Measurements from ENCODE around the gene SPTBN1.
"Not testable (repeated sequence)": the region's sequence is repeated elsewhere in the genome, so short reads cannot be mapped to it uniquely, and the experiment has no call there.

The SPTBN1 gene

GRCh38 chr2:54697934-54698333 lies 241.8 kb downstream of the SPTBN1 start:
- Histone ChIP-seq H3K27me3 (ENCODE audit: control insufficient read depth in 1 of 2, insufficient read depth in 2 of 2, low read length in 2 of 2) (no peaks in the 10 kb centered on the region), H3K27ac (ENCODE audit: low read depth, low read length) (no peak overlapping the region), H3K4me1 (ENCODE audit: insufficient read depth, low read length) (no peaks in the 10 kb centered on the region), H3K36me3 (ENCODE audit: insufficient read depth, low read length) (no peaks in the 10 kb centered on the region), H3K9me3 (ENCODE audit: low read length) (no peaks in the 10 kb centered on the region), H3K9ac (ENCODE audit: low read length) (no peak overlapping the region), H3K4me3 (ENCODE audit: low read depth in 1 of 2, low read length in 2 of 2) (no peak overlapping the region)

- not testable (repeated sequence) for H3K36me3 ChIP-seq (ENCODE audit: insufficient read depth, low read length)
Measured at GRCh38 chr2:54698926-54699325, 242.8 kb downstream of the SPTBN1 start.

GRCh38 chr2:54699665-54700064 lies 243.5 kb downstream of the SPTBN1 start:
- no peaks in the 10 kb centered on the region for H3K27me3 ChIP-seq (ENCODE audit: control insufficient read depth in 1 of 2, insufficient read depth in 2 of 2, low read length in 2 of 2)
- H3K27ac ChIP-seq (ENCODE audit: low read depth, low read length): no peak overlapping the region
- H3K4me3 ChIP-seq (ENCODE audit: low read depth in 1 of 2, low read length in 2 of 2): no peak overlapping the region
- H3K9ac ChIP-seq (ENCODE audit: low read length): no peak overlapping the region
- no peaks in the 10 kb centered on the region for H3K36me3 ChIP-seq (ENCODE audit: insufficient read depth, low read length)
- H3K4me1 ChIP-seq (ENCODE audit: insufficient read depth, low read length): no peaks in the 10 kb centered on the region
- H3K9me3 ChIP-seq (ENCODE audit: low read length): no peaks in the 10 kb centered on the region

More at GRCh38 chr2:54698926-54699325, 242.8 kb downstream of the SPTBN1 start:
- not testable (repeated sequence) for H3K4me1 ChIP-seq (ENCODE audit: insufficient read depth, low read length); H3K9me3 ChIP-seq (ENCODE audit: low read length); H3K27me3 ChIP-seq (ENCODE audit: control insufficient read depth in 1 of 2, insufficient read depth in 2 of 2, low read length in 2 of 2); H3K9ac ChIP-seq (ENCODE audit: low read length); H3K27ac ChIP-seq (ENCODE audit: low read depth, low read length); H3K4me3 ChIP-seq (ENCODE audit: low read depth in 1 of 2, low read length in 2 of 2)

DNA sequence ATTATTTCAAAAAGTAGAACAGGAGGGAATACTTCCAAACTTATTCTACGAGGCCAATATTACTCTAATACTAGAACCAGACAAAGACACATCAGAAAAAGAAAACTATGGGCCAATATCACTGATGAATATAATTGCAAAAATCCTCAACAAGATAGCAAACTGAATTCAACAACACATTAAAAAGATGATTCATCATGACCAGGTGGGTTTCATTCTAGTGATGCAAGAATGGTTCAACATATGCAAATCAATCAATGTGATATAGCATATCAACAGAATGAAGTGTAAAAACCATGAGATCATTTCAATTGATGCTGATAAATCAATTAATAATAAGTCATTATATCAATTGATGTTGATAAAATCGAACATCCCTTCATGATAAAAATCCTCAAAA lies 244.9 kb downstream of the SPTBN1 start:
- Histone ChIP-seq H3K36me3 (ENCODE audit: insufficient read depth, low read length) (no peaks in the 10 kb centered on the region), H3K9ac (ENCODE audit: low read length) (no peak overlapping the region), H3K9me3 (ENCODE audit: low read length) (no peaks in the 10 kb centered on the region), H3K4me1 (ENCODE audit: insufficient read depth, low read length) (no peaks in the 10 kb centered on the region), H3K27ac (ENCODE audit: low read depth, low read length) (no peak overlapping the region), H3K4me3 (ENCODE audit: low read depth in 1 of 2, low read length in 2 of 2) (no peak overlapping the region), H3K27me3 (ENCODE audit: control insufficient read depth in 1 of 2, insufficient read depth in 2 of 2, low read length in 2 of 2) (no peaks in the 10 kb centered on the region)

- Histone ChIP-seq H3K9me3 (ENCODE audit: low read length) (no peaks in the 10 kb centered on the region), H3K9ac (ENCODE audit: low read length) (no peak overlapping the region), H3K27ac (ENCODE audit: low read depth, low read length) (no peak overlapping the region), H3K4me3 (ENCODE audit: low read depth in 1 of 2, low read length in 2 of 2) (no peak overlapping the region), H3K36me3 (ENCODE audit: insufficient read depth, low read length) (no peaks in the 10 kb centered on the region), H3K4me1 (ENCODE audit: insufficient read depth, low read length) (no peaks in the 10 kb centered on the region), H3K27me3 (ENCODE audit: control insufficient read depth in 1 of 2, insufficient read depth in 2 of 2, low read length in 2 of 2) (peaks cover 0 to 6% of the 10 kb centered on the region in 2 donors)
Measured at GRCh38 chr2:54704238-54704637, 248.1 kb downstream of the SPTBN1 start.

DNA sequence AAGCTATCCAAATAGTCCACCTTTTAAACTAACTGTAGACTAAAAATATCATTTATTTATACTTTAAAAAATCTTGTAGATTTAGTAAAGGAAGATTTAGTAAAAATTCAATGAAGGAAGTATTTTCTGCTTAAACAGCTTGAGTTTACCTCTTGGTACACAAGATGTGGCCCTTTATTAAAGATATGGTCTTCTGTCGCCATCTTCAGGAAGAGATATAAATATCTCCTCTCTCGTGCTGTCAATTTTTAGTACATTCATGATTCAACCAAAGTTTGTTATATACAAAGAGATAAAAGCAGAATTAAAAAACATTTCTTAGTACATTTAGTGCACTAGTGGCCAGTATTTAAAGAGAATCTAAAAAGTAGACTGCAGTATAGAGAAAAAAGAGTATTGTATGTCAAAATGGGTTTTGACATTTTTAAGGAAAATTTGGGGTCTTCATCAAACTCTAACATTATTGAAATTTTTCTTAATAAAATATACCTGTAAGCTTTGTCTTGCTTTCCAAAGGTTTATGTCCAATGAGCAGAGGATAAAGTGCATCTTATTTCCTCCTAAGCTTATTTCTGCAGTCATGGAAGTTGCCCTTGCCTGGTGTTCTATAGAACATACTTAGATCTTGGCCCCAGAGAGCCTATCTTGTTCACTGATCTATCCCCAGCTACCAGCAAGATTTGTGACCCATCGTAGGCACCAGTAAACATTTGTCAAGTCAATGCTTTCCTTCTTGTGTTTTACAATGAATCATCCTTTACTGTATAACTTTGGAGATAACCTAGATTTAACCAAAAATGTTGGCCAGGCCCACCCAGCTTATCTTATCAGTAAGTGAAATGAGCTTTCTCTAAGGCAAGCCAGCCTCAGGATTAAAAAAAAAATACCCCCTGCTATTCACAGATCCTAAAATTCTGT lies 248.8 kb downstream of the SPTBN1 start:
- H3K4me1 ChIP-seq (ENCODE audit: insufficient read depth, low read length): no peaks in the 10 kb centered on the region
- no peak overlapping the region for H3K27ac ChIP-seq (ENCODE audit: low read depth, low read length)
- no peaks in the 10 kb centered on the region for H3K9me3 ChIP-seq (ENCODE audit: low read length)
- H3K36me3 ChIP-seq (ENCODE audit: insufficient read depth, low read length): no peaks in the 10 kb centered on the region
- H3K27me3 ChIP-seq (ENCODE audit: control insufficient read depth in 1 of 2, insufficient read depth in 2 of 2, low read length in 2 of 2): peaks cover 0 to 6% of the 10 kb centered on the region in 2 donors
- no peak overlapping the region for H3K9ac ChIP-seq (ENCODE audit: low read length)
- no peak overlapping the region for H3K4me3 ChIP-seq (ENCODE audit: low read depth in 1 of 2, low read length in 2 of 2)

DNA sequence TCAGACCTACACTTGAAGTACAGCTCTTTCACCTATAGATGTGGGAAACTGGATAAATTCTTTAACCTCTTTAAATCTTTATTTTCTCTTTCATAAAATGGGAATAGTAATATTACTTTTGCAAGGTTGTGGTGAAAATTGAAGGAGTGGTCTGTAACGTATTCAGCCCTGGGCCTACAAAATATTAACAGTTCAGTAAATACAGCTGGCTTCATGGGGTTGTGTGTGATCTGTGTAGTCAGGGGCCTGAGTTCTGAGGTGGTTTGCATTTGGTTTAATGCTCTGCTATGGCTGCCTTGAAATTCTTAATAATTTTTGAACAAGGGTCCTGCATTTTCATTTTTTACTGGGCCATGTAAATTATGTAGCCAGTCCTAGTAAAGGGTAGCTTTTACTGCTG lies 250.5 kb downstream of the SPTBN1 start:
- Histone ChIP-seq H3K36me3 (ENCODE audit: insufficient read depth, low read length) (no peaks in the 10 kb centered on the region), H3K4me3 (ENCODE audit: low read depth in 1 of 2, low read length in 2 of 2) (no peak overlapping the region), H3K27ac (ENCODE audit: low read depth, low read length) (no peak overlapping the region), H3K9ac (ENCODE audit: low read length) (no peak overlapping the region), H3K27me3 (ENCODE audit: control insufficient read depth in 1 of 2, insufficient read depth in 2 of 2, low read length in 2 of 2) (peaks cover 0 to 6% of the 10 kb centered on the region in 2 donors), H3K9me3 (ENCODE audit: low read length) (no peaks in the 10 kb centered on the region), H3K4me1 (ENCODE audit: insufficient read depth, low read length) (no peaks in the 10 kb centered on the region)

GRCh38 chr2:54708584-54709335 lies 252.6 kb downstream of the SPTBN1 start:
- Histone ChIP-seq H3K36me3 (ENCODE audit: insufficient read depth, low read length) (no peaks in the 10 kb centered on the region), H3K9ac (ENCODE audit: low read length) (no peak overlapping the region), H3K27ac (ENCODE audit: low read depth, low read length) (no peak overlapping the region), H3K4me1 (ENCODE audit: insufficient read depth, low read length) (no peaks in the 10 kb centered on the region), H3K9me3 (ENCODE audit: low read length) (no peaks in the 10 kb centered on the region), H3K4me3 (ENCODE audit: low read depth in 1 of 2, low read length in 2 of 2) (peak overlapping the region; percentile 15 to 68), H3K27me3 (ENCODE audit: control insufficient read depth in 1 of 2, insufficient read depth in 2 of 2, low read length in 2 of 2) (peaks cover 0 to 6% of the 10 kb centered on the region in 2 donors)

DNA sequence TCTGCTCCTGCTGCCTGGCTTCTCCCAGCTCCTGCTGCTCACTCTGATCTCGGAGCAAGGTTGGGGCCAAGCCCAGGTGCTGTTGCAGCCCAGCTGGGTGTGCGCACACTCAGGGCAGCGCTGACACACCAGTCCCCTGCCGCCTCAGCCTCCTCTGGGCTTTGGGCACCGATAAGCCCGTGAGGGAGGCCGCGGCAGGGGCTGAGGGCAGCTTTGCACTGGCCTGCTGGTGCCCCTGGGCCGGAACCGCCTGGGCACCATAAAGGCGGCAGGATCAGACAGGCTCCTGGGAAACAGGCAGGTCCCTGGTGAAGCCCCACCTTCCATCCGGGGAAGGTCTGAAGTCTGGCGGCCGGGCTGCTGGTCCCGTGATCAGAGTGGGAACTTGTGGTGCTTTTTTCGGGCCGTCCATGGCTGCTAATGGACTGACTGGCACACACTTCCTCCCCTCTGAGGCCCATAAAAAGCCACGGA lies 253.2 kb downstream of the SPTBN1 start:
- no peaks in the 10 kb centered on the region for H3K36me3 ChIP-seq (ENCODE audit: insufficient read depth, low read length)
- no peak overlapping the region for H3K27ac ChIP-seq (ENCODE audit: low read depth, low read length)

GRCh38 chr2:54710216-54710615 lies 254.1 kb downstream of the SPTBN1 start:
- Histone ChIP-seq H3K9ac (ENCODE audit: low read length) (no peak overlapping the region), H3K4me3 (ENCODE audit: low read depth in 1 of 2, low read length in 2 of 2) (no peak overlapping the region), H3K27me3 (ENCODE audit: control insufficient read depth in 1 of 2, insufficient read depth in 2 of 2, low read length in 2 of 2) (peaks cover 0 to 6% of the 10 kb centered on the region in 2 donors), H3K27ac (ENCODE audit: low read depth, low read length) (no peak overlapping the region), H3K36me3 (ENCODE audit: insufficient read depth, low read length) (no peaks in the 10 kb centered on the region), H3K4me1 (ENCODE audit: insufficient read depth, low read length) (no peaks in the 10 kb centered on the region), H3K9me3 (ENCODE audit: low read length) (no peaks in the 10 kb centered on the region)

More for the DNA sequence above, 253.2 kb downstream of the SPTBN1 start:
- H3K9me3 ChIP-seq (ENCODE audit: low read length): no peaks in the 10 kb centered on the region
- peaks cover 0 to 6% of the 10 kb centered on the region in 2 donors for H3K27me3 ChIP-seq (ENCODE audit: control insufficient read depth in 1 of 2, insufficient read depth in 2 of 2, low read length in 2 of 2)
- peak overlapping the region; percentile 15 to 68 for H3K4me3 ChIP-seq (ENCODE audit: low read depth in 1 of 2, low read length in 2 of 2)
- no peak overlapping the region for H3K9ac ChIP-seq (ENCODE audit: low read length)
- no peaks in the 10 kb centered on the region for H3K4me1 ChIP-seq (ENCODE audit: insufficient read depth, low read length)

GRCh38 chr2:54712516-54712915 lies 256.4 kb downstream of the SPTBN1 start:
- Histone ChIP-seq H3K9ac (ENCODE audit: low read length) (no peak overlapping the region), H3K4me1 (ENCODE audit: insufficient read depth, low read length) (no peaks in the 10 kb centered on the region), H3K9me3 (ENCODE audit: low read length) (no peaks in the 10 kb centered on the region), H3K27me3 (ENCODE audit: control insufficient read depth in 1 of 2, insufficient read depth in 2 of 2, low read length in 2 of 2) (peaks cover 0 to 6% of the 10 kb centered on the region in 2 donors), H3K4me3 (ENCODE audit: low read depth in 1 of 2, low read length in 2 of 2) (no peak overlapping the region), H3K27ac (ENCODE audit: low read depth, low read length) (no peak overlapping the region), H3K36me3 (ENCODE audit: insufficient read depth, low read length) (no peaks in the 10 kb centered on the region)

All from muscle layer of colon (tissue), 2 donors.